ENCODE data around the gene TTC1. TPM values are rescaled to one million over a fixed set of nuclear protein-coding genes. Genes with fewer than 3 reads are reported as not detected.

TTC1 gene
- total RNA-seq, 1 donor from 2014 or later: 25.5 TPM

GRCh38 chr5:160030631-160031377 lies 21.9 kb downstream of the TTC1 start:
- no peaks in the 10 kb centered on the region for H3K27me3 ChIP-seq (ENCODE audit: control insufficient read depth, insufficient read depth, low read length)
- H3K36me3 ChIP-seq (ENCODE audit: control insufficient read depth, insufficient read depth, low read length): peaks cover 5% of the 10 kb centered on the region
- FAIRE-seq: no peak

DNA sequence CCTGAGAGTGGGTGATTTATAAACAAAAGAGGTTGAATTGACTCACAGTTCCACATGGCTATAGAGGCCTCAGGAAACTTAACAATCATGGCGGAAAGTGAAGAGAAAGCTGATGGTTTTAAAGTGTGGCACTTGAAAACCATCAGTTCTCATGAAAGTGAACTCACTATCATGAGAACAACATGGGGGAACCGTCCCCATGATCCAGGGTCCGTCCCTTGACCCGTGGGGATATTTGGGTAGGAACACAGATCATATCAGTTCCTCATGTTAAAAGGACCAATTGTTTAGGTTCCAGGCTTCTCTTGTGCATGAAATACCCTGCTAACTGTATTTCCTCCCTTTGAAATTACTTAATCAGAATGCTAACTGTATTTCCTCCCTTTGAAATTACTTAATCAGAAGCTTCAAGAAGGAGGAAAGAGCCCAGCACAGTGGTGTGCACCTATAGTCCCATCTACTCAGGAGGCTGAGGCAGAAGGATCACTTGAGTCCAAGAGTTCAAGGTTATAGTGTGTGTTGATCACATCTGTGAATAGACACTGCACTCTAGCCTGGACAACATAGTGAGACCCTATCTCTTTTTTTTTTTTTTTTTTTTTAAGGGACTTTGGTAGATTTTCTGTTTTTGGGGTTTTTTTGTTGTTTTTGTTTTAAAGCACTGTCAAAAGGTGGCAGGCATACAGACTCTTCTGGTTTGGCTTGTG lies 24.8 kb downstream of the TTC1 start:
- no peaks in the 10 kb centered on the region for H3K27me3 ChIP-seq (ENCODE audit: control insufficient read depth, insufficient read depth, low read length)
- DNase-seq (ENCODE audit: low read depth) (no peak), FAIRE-seq (no peak)
- H3K36me3 ChIP-seq (ENCODE audit: control insufficient read depth, insufficient read depth, low read length): peaks cover 5% of the 10 kb centered on the region
- H3K4me3 ChIP-seq (ENCODE audit: low read depth, low read length): no peak overlapping the region
- TF ChIP-seq, protein P1, sequence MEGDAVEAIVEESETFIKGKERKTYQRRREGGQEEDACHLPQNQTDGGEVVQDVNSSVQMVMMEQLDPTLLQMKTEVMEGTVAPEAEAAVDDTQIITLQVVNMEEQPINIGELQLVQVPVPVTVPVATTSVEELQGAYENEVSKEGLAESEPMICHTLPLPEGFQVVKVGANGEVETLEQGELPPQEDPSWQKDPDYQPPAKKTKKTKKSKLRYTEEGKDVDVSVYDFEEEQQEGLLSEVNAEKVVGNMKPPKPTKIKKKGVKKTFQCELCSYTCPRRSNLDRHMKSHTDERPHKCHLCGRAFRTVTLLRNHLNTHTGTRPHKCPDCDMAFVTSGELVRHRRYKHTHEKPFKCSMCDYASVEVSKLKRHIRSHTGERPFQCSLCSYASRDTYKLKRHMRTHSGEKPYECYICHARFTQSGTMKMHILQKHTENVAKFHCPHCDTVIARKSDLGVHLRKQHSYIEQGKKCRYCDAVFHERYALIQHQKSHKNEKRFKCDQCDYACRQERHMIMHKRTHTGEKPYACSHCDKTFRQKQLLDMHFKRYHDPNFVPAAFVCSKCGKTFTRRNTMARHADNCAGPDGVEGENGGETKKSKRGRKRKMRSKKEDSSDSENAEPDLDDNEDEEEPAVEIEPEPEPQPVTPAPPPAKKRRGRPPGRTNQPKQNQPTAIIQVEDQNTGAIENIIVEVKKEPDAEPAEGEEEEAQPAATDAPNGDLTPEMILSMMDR (IDR thresholded peaks at IDR 0.05; ENCODE audit: insufficient read depth, low read length, severe bottlenecking): no peak

More at GRCh38 chr5:160030631-160031377, 21.9 kb downstream of the TTC1 start:
- no peak for DNase-seq (ENCODE audit: low read depth)
- no peak overlapping the region for H3K4me3 ChIP-seq (ENCODE audit: low read depth, low read length)
- TF ChIP-seq, protein P1 (IDR thresholded peaks at IDR 0.05; ENCODE audit: insufficient read depth, low read length, severe bottlenecking): no peak

- peaks cover 5% of the 10 kb centered on the region for H3K36me3 ChIP-seq (ENCODE audit: control insufficient read depth, insufficient read depth, low read length)
- FAIRE-seq: no peak
These were observed 27.3 kb downstream of the TTC1 start for GRCh38 chr5:160036243-160036642.

DNA sequence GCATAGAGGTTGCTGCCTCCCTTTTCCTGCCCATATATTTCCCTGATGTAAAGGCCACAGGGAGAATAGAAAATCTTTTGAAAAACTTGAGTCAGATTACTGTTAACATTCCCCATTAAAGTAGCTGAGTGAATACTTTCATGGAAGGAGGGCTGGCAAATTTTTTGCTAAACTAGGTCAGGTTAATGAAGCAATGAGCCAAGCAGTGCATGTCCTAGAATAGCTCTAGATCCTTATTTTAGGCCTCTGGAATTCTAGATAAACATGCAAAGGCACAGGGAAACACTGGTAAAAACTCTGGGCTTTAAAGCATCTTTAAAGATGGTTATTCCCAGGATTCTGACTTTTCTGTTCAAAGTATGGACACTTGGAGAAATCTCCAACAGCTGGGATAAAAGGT lies 27.9 kb downstream of the TTC1 start:
- Histone ChIP-seq H3K4me3 (ENCODE audit: low read depth, low read length) (no peak overlapping the region), H3K36me3 (ENCODE audit: control insufficient read depth, insufficient read depth, low read length) (peaks cover 5% of the 10 kb centered on the region), H3K27me3 (ENCODE audit: control insufficient read depth, insufficient read depth, low read length) (no peaks in the 10 kb centered on the region)
- FAIRE-seq (no peak), DNase-seq (ENCODE audit: low read depth) (no peak)
- TF ChIP-seq, protein P1 (IDR thresholded peaks at IDR 0.05; ENCODE audit: insufficient read depth, low read length, severe bottlenecking): no peak

More at GRCh38 chr5:160036243-160036642, 27.3 kb downstream of the TTC1 start:
- DNase-seq (ENCODE audit: low read depth): no peak
- Histone ChIP-seq H3K4me3 (ENCODE audit: low read depth, low read length) (no peak overlapping the region), H3K27me3 (ENCODE audit: control insufficient read depth, insufficient read depth, low read length) (no peaks in the 10 kb centered on the region)
- TF ChIP-seq, protein P1 (IDR thresholded peaks at IDR 0.05; ENCODE audit: insufficient read depth, low read length, severe bottlenecking): no peak

DNA sequence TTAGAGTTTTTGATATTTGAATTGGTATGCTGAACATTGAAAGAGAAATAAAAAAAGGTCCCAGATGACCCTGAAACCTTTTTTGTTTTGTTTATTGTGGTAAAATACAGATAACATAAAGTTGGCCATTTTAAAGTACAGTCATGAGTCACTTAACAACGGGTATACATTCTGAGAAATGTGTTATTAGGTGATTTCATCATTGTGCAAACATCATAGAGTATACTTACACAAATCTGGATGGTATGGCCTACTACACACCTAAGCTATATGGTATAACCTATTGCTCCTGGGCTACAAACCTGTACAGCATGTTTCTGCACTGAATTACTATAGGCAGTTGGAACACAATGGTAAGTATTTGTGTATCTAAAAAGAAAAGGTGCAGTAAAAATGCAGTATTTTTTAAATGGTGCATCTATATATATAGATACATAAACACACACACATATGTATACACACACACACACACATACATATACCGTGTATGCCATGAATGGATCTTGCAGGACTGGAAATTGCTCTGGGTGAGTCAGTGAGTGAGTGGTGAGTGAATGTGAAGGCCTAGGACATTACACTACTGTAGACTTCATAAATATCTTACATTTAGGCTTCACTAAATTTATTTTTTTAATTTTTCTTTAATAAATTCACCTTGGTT lies 31.0 kb downstream of the TTC1 start:
- no peak for FAIRE-seq
- TF ChIP-seq, protein P1 (IDR thresholded peaks at IDR 0.05; ENCODE audit: insufficient read depth, low read length, severe bottlenecking): no peak
- peaks cover 5% of the 10 kb centered on the region for H3K36me3 ChIP-seq (ENCODE audit: control insufficient read depth, insufficient read depth, low read length)
- DNase-seq (ENCODE audit: low read depth): peak; percentile 89
- no peak overlapping the region for H3K4me3 ChIP-seq (ENCODE audit: low read depth, low read length)
- no peaks in the 10 kb centered on the region for H3K27me3 ChIP-seq (ENCODE audit: control insufficient read depth, insufficient read depth, low read length)
